HEK293 (cell line): Measurements from ENCODE around the gene REC8.
"Not testable (repeated sequence)": the region's sequence is repeated elsewhere in the genome, so short reads cannot be mapped to it uniquely, and the experiment has no call there.

ENCODE experiments used
- CTCF ChIP-seq: fragments of 450-650 bp; formaldehyde crosslinking; IDR thresholded peaks from 2 replicates; pipeline ENCODE4 v1.5.1; 2016; ENCODE audit warnings: missing biosample characterization, missing genetic modification characterization
- SCRT2 ChIP-seq: fragments of 450-650 bp; formaldehyde crosslinking; IDR thresholded peaks from 2 replicates; pipeline ENCODE4 v1.5.1; 2016; ENCODE audit warnings: missing biosample characterization, missing genetic modification characterization
- ZNF292 ChIP-seq: fragments of 450-650 bp; formaldehyde crosslinking; IDR thresholded peaks from 2 replicates; pipeline ENCODE4 v1.5.1; 2016; ENCODE audit warnings: low read depth, missing biosample characterization, missing genetic modification characterization, borderline replicate concordance
- ZNF76 ChIP-seq: fragments of 450-650 bp; formaldehyde crosslinking; IDR thresholded peaks from 2 replicates; pipeline ENCODE4; 2016; ENCODE audit warnings: low read depth, missing biosample characterization, missing genetic modification characterization, borderline replicate concordance

GRCh38 chr14:24203249-24203886, 31.5 kb downstream of the REC8 start:
- TF ChIP-seq ZNF292, ZNF76, SCRT2, CTCF (tag by site-specific recombination): not testable (repeated sequence)
